ELF-1 (cell line): ENCODE results near the gene SCN4A.
"Not testable (repeated sequence)": the region's sequence is repeated elsewhere in the genome, so short reads cannot be mapped to it uniquely, and the experiment has no call there.

Source experiments
- DNase-seq: peaks from one replicate; pipeline ENCODE4 v3.0.0-alpha.2; 2016; ENCODE audit warnings: low read depth, low spot score

The SCN4A gene

GRCh38 chr17:63916566-63917185 lies 56.0 kb downstream of the SCN4A start:
- DNase-seq = no peak

- DNase-seq = not testable (repeated sequence)
These were observed 57.0 kb downstream of the SCN4A start for GRCh38 chr17:63915753-63916152.

GRCh38 chr17:63914471-63914870 lies 58.2 kb downstream of the SCN4A start:
- no peak for DNase-seq

- DNase-seq = peak; percentile 79
These were observed 61.0 kb downstream of the SCN4A start for GRCh38 chr17:63911657-63912100.

- no peak for DNase-seq
These were observed 61.6 kb downstream of the SCN4A start, which contains the start of gene CSHL1 for GRCh38 chr17:63911041-63911635. TSS of gene CSHL1 (minus strand) at chr17:63911258. CDS start at chr17:63911196, 62 bp downstream.

- no peak for DNase-seq
These were observed 62.6 kb downstream of the SCN4A start for GRCh38 chr17:63910096-63910495.

GRCh38 chr17:63909586-63909985 lies 63.1 kb downstream of the SCN4A start:
- DNase-seq = not testable (repeated sequence)

- peak; percentile 37 for DNase-seq
These were observed 65.4 kb downstream of the SCN4A start for GRCh38 chr17:63907161-63907778.

GRCh38 chr17:63904796-63905195 lies 67.9 kb downstream of the SCN4A start:
- DNase-seq = not testable (repeated sequence)

GRCh38 chr17:63903787-63904201 lies 68.9 kb downstream of the SCN4A start:
- not testable (repeated sequence) for DNase-seq

GRCh38 chr17:63901971-63902370 lies 70.7 kb downstream of the SCN4A start:
- not testable (repeated sequence) for DNase-seq

- not testable (repeated sequence) for DNase-seq
These were observed 73.6 kb downstream of the SCN4A start for GRCh38 chr17:63898899-63899798.

GRCh38 chr17:63896524-63897354 lies 76.0 kb downstream of the SCN4A start, which contains the start of gene CSH1:
TSS of gene CSH1 (minus strand) at chr17:63896574. CDS start at chr17:63896511, 63 bp downstream.
- DNase-seq = not testable (repeated sequence)

- DNase-seq = not testable (repeated sequence)
These were observed 77.9 kb downstream of the SCN4A start for GRCh38 chr17:63894821-63895220.

GRCh38 chr17:63894021-63894420 lies 78.7 kb downstream of the SCN4A start:
- not testable (repeated sequence) for DNase-seq

GRCh38 chr17:63892316-63893037 lies 80.2 kb downstream of the SCN4A start:
- not testable (repeated sequence) for DNase-seq

GRCh38 chr17:63889026-63889848 lies 83.5 kb downstream of the SCN4A start:
- peak; percentile 47 for DNase-seq
